GM12878 (cell line): ENCODE measurements around the gene MAPK1IP1L. TPM values are rescaled to one million over a fixed set of nuclear protein-coding genes. Genes with fewer than 3 reads are reported as not detected.

Experiments
- ATAC-seq: fragments of 200-7000 bp; cut with Tn5 transposase; 3 replicates; pipeline ENCODE4 v1.9.1; 2020; ENCODE audit warnings: mild to moderate bottlenecking, moderate library complexity
- Bru-seq: library from RNA; stranded (reverse); fragments of 400-500 nt; gene quantifications from one replicate; lab custom pipeline; 2021; lab: Mats Ljungman, UMichigan
- BruChase-seq, 2 experiments: library from RNA; stranded (reverse); fragments of 400-500 nt; gene quantifications; one replicate each; lab custom pipeline; 2021; lab: Mats Ljungman, UMichigan
- BruUV-seq: library from RNA; stranded (reverse); fragments of 400-500 nt; replicated peaks from 2 replicates; lab custom pipeline; 2021; lab: Mats Ljungman, UMichigan
- CTCF ChIA-PET: fragments of 300-600 bp; sonication (Branson Sonifier 250); formaldehyde crosslinking; extraction: SDS; loops from one replicate; lab custom pipeline; 2021; ENCODE audit warnings: inconsistent platforms; lab: Yijun Ruan, JAX
- POLR2A ChIA-PET: fragments of 350-600 bp; formaldehyde crosslinking; extraction: SDS; loops from one replicate; lab custom pipeline; 2021; ENCODE audit warnings: inconsistent platforms; lab: Charles Lee
- RAD21 ChIA-PET: fragments of 300-600 bp; sonication (Branson Sonifier 250); formaldehyde crosslinking; loops from one replicate; lab custom pipeline; 2023; ENCODE audit warnings: antibody characterized with exemption; ENCODE audit not compliant: unreplicated experiment; lab: Charles Lee
- SMC1A ChIA-PET: fragments of 300-600 bp; sonication (Branson Sonifier 250); formaldehyde crosslinking; loops from one replicate; lab custom pipeline; 2023; ENCODE audit not compliant: unreplicated experiment, uncharacterized antibody; lab: Charles Lee
- DNase-seq: peaks from one replicate; pipeline ENCODE4 v3.0.0-alpha.2; 2011; ENCODE audit warnings: low read depth, low spot score
- FAIRE-seq: peaks from 3 replicates; lab custom pipeline; 2011; peaks lifted over from hg19 to GRCh38; lab: Jason Lieb, UNC
- H2AFZ ChIP-seq: 2 replicates; pipeline ENCODE4 v1.6.0; 2011; ENCODE audit warnings: low read depth, low read length, control low read depth; ENCODE audit not compliant: control insufficient read depth
- H3K27ac ChIP-seq: 2 replicates; pipeline ENCODE4 v1.5.1; 2011; ENCODE audit warnings: control low read depth; ENCODE audit not compliant: control insufficient read depth, insufficient read depth
- H3K27me3 ChIP-seq, 2 experiments: replicated peaks in 1 of 2; 2 replicates each; pipeline versions ENCODE4 v1.6.0 to v1.6.1; 2011; ENCODE audit warnings: low read length in 1 of 2; ENCODE audit not compliant: control insufficient read depth in 2 of 2, insufficient read depth in 2 of 2
- H3K36me3 ChIP-seq, 2 experiments: 2 replicates each; pipeline ENCODE4 v1.5.1; 2011; ENCODE audit warnings: low read length in 1 of 2; ENCODE audit not compliant: control insufficient read depth in 2 of 2, insufficient read depth in 2 of 2
- H3K4me1 ChIP-seq: 2 replicates; pipeline ENCODE4 v1.6.1; 2011; ENCODE audit warnings: mild to moderate bottlenecking, low read length, moderate library complexity, mixed read lengths; ENCODE audit not compliant: control insufficient read depth, insufficient read depth
- H3K4me2 ChIP-seq: 2 replicates; pipeline ENCODE4 v1.6.0; 2011; ENCODE audit warnings: control low read depth; ENCODE audit not compliant: control insufficient read depth, insufficient read depth
- H3K4me3 ChIP-seq: fragments of 200-600 bp; sonication (generic); 2 replicates; pipeline ENCODE4 v1.5.1; 2016
- H3K79me2 ChIP-seq: 2 replicates; pipeline ENCODE4 v1.6.0; 2011; ENCODE audit warnings: low read length; ENCODE audit not compliant: control insufficient read depth, insufficient read depth
- H3K9ac ChIP-seq: 2 replicates; pipeline ENCODE4 v1.8.0; 2011; ENCODE audit warnings: low read length, control low read depth, mixed read lengths; ENCODE audit not compliant: control insufficient read depth, insufficient read depth
- H3K9me3 ChIP-seq: replicated peaks from 3 replicates; pipeline ENCODE4 v1.5.1; 2011; ENCODE audit warnings: mild to moderate bottlenecking, low read length; ENCODE audit not compliant: control insufficient read depth, insufficient read depth
- H4K20me1 ChIP-seq: 2 replicates; pipeline ENCODE4 v1.6.0; 2011; ENCODE audit not compliant: control insufficient read depth, insufficient read depth
- BRCA1 ChIP-seq: IDR thresholded peaks from 2 replicates; pipeline ENCODE4 v1.6.1; 2011; ENCODE audit warnings: low read depth, low read length, improper control_type of control experiment
- KLF5 ChIP-seq: fragments of 450-650 bp; IDR thresholded peaks from 2 replicates; pipeline ENCODE4 v1.6.1; 2014; ENCODE audit warnings: mild to moderate bottlenecking; ENCODE audit not compliant: partially characterized antibody
- RELA ChIP-seq: fragments of 450-650 bp; IDR thresholded peaks from 2 replicates; pipeline ENCODE4 v1.8.0; 2014; ENCODE audit warnings: borderline replicate concordance; ENCODE audit not compliant: partially characterized antibody
- SRF ChIP-seq, 2 experiments: IDR thresholded peaks; 2 replicates each; pipeline ENCODE4 v1.6.1; 2011; ENCODE audit warnings: low read depth in 2 of 2, low read length in 2 of 2, mild to moderate bottlenecking in 1 of 2, moderate library complexity in 1 of 2
- STAT1 ChIP-seq: fragments of 450-650 bp; conservative IDR thresholded peaks from 2 replicates; pipeline ENCODE4 v1.6.1; 2014; ENCODE audit warnings: antibody characterized with exemption, mild to moderate bottlenecking
- WGBS: methylation state at CpG from one replicate; pipeline ENCODE4 v1.1.6; 2016; ENCODE audit warnings: low lambda C conversion rate; ENCODE audit not compliant: insufficient replicate concordance, insufficient coverage; ENCODE audit errors: missing lambda C conversion rate; 5-methylcytosine and 5-hydroxymethylcytosine counted together
- in situ Hi-C: fragments of 300-500 bp; cut with MboI; formaldehyde crosslinking; loops from 9 replicates; pipeline ENCODE4 v1.14.3; 2018; ENCODE audit warnings: mixed read lengths
- intact Hi-C: fragments of 100-400 bp; cut with micrococcal nuclease; formaldehyde crosslinking; loops from one replicate; pipeline ENCODE4 v1.14.2; 2022; ENCODE audit not compliant: unreplicated experiment
- long read RNA-seq, 2 experiments: library from polyadenylated mRNA; unstranded; transcript quantifications; one replicate each; pipeline ENCODE4 v2.0.0, GENCODE V29; 2019 to 2020
- polyA minus RNA-seq, 3 experiments: library from RNA; depleted of rRNA, polyadenylated mRNA; stranded (reverse); fragments of >200 nt; gene quantifications; 2 replicates each; pipeline ENCODE4 v1.2.3, GENCODE V29; 2011
- polyA plus RNA-seq, 11 experiments: library from polyadenylated mRNA; depleted of rRNA in 4 of 11; unstranded in 6 of 11; stranded (reverse) in 5 of 11; fragments of >200 nt; fragmentation: Nextera tagmentation in 4 of 11; fragmentation: Illumina TruSeq in 1 of 11; extraction: Ambion mirVana in 4 of 11; extraction: Trizol in 1 of 11; gene quantifications; 1 replicate in 1 of 11; 2 replicates in 10 of 11; pipeline versions ENCODE4 v1.2.1 to v1.2.3, GENCODE V29; 2011 to 2016; ENCODE audit warnings: inconsistent platforms in 2 of 11, missing spikeins in 2 of 11, low read depth in 1 of 11
- total RNA-seq, 4 experiments: library from RNA; depleted of rRNA in 3 of 4; stranded (reverse); fragments of >200 nt in 3 of 4; fragmentation: Illumina TruSeq in 1 of 4; extraction: Trizol in 1 of 4; gene quantifications; 2 replicates each; pipeline versions ENCODE4 v1.2.1 to v1.2.3, GENCODE V29; 2013 to 2021
- TF ChIP-seq, protein P1 (sequence below): fragments of 450-650 bp; IDR thresholded peaks from 2 replicates; pipeline ENCODE4 v1.6.1; 2016; ENCODE audit warnings: mild to moderate bottlenecking, moderate library complexity, borderline replicate concordance
- TF ChIP-seq, protein P2 (sequence below): fragments of 450-650 bp; IDR thresholded peaks from 2 replicates; pipeline ENCODE4 v1.6.1; 2017; ENCODE audit warnings: mild to moderate bottlenecking
- TF ChIP-seq, protein P3 (sequence below): fragments of 450-650 bp; IDR thresholded peaks from 2 replicates; pipeline ENCODE4 v1.6.1; 2017; ENCODE audit warnings: borderline replicate concordance

MAPK1IP1L gene
- total RNA-seq (2013; cell fraction: nucleolus; rRNA removed): 94.4 and 113 TPM in 2 replicates
- total RNA-seq (2014; rRNA removed) (37.7 and 44.6 TPM in 2 replicates), total RNA-seq (2014; rRNA removed; fragmentation: Illumina TruSeq; extraction: Trizol) (48.9 and 50.4 TPM in 2 replicates), total RNA-seq (2021) (101 and 105 TPM in 2 replicates), polyA plus RNA-seq (2011; rRNA removed) (52.8 and 80.1 TPM in 2 replicates), polyA plus RNA-seq (2014; fragmentation: Illumina TruSeq; extraction: Trizol) (68.5 and 90.1 TPM in 2 replicates), polyA plus RNA-seq (2014; fragmentation: Nextera tagmentation; extraction: Ambion mirVana) (10 to 100 TPM; 55.7 to 66.0 TPM), polyA plus RNA-seq (2014; rRNA removed) (54.2 and 58.1 TPM in 2 replicates), polyA plus RNA-seq (2016; fragmentation: Nextera tagmentation; extraction: Ambion mirVana) (100 to 1,000 TPM; 107 to 117 TPM), polyA minus RNA-seq (2011; rRNA and poly(A)+ RNA removed) (146 and 276 TPM in 2 replicates), Bru-seq, nascent RNA (percentile 98 among the genes with signal in this experiment), BruChase-seq, experiment 1, labeled RNA remaining after a 6-hour chase (percentile 98 among the genes with signal in this experiment), BruChase-seq, experiment 2, labeled RNA remaining after a 2-hour chase (percentile 99 among the genes with signal in this experiment)
- 25.2 TPM for polyA plus RNA-seq (2011; ENCODE audit: low read depth)
- 231 and 264 TPM in 2 replicates for polyA plus RNA-seq (2011; cell fraction: cytosol; rRNA removed)
- 91.5 and 98.1 TPM in 2 replicates for polyA plus RNA-seq (2011; cell fraction: nucleus; rRNA removed)
- polyA plus RNA-seq (2012): 53.2 and 62.6 TPM in 2 replicates
- polyA minus RNA-seq (2011; cell fraction: cytosol; rRNA and poly(A)+ RNA removed): 154 and 162 TPM in 2 replicates
- polyA minus RNA-seq (2011; cell fraction: nucleus; rRNA and poly(A)+ RNA removed): 19.2 and 36.5 TPM in 2 replicates
- long read RNA-seq, experiment 1, partial matches to known transcripts: 5 of 117 reads
- long read RNA-seq, experiment 1, other reads (novel, unspliced or antisense): 110 of 117 reads
- long read RNA-seq, experiment 2, partial matches to known transcripts: 41 of 86 reads
- long read RNA-seq, experiment 2, other reads (novel, unspliced or antisense): 45 of 86 reads

DNA sequence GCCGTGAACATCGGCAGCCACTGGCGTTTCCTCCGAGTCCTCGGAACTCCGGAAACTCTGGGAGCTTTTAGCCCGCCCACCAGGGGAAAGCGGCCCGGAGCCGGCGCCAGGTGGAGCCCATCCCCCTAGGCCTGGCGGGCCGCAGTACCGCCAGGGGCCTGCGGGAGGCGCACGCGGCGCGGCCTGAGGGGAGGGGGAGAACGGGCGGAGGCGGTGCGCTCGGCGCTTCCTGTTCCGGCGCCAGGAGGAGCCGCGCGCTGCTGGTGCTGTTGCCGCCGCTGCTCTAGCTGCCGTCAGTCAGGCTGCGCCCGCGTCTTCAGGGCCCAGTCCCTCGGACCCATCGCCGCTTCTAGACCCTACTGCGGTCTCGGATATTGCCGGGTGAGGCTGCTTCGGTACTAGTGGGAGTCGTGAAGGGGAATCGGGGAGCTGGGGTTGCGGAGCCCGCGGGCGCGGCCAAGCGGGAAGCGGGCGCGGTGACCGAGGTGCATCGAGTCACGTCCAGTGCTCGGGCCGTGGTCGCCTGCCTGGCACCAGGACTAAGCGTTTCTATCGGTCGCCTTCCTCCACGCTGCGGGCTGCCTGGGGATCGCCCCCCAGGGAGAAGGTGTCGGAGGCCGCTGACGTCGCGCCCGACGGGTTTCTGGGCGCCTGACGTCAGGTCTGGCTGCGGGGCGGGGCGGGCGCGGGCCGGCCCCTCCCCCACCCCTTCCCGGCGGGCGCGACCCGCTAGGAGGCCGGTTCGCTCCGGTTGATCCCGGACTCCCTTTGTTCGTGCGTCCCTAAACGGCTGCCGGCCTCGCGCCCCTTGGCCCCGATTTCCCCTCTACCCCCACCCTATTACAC, at the start of gene MAPK1IP1L:
TSS of gene MAPK1IP1L (plus strand) at position 225 of the 846 bp plus-strand sequence. CDS start 10,037 bp downstream, outside the sequence.
- RAD21 ChIA-PET: interaction anchor here (0.7 to 3.6 kb wide), 23 partner anchors 8 to 302 kb away, joined by 3 to 49 read pairs (median 8); partner anchors contain the start of genes DLGAP5, SOCS4 and WDHD1
- no TSS peak for BruUV-seq
- peak; percentile 66 for FAIRE-seq
- TF ChIP-seq STAT1 (no peak; the same call in 1 of the 2 replicates), RELA (peak; percentile 39), BRCA1 (0 out of 2 replicates have a peak, but pooled peaks have one; percentile 12), KLF5 (peak; percentile 59), SRF (IDR thresholded peaks at IDR 0.05; ENCODE audit: low read depth in 2 of 2, low read length in 2 of 2) (0 out of 4 replicates have a peak, but pooled peaks of 1 of the 2 experiments have one; percentile 58)
- TF ChIP-seq, protein P1, sequence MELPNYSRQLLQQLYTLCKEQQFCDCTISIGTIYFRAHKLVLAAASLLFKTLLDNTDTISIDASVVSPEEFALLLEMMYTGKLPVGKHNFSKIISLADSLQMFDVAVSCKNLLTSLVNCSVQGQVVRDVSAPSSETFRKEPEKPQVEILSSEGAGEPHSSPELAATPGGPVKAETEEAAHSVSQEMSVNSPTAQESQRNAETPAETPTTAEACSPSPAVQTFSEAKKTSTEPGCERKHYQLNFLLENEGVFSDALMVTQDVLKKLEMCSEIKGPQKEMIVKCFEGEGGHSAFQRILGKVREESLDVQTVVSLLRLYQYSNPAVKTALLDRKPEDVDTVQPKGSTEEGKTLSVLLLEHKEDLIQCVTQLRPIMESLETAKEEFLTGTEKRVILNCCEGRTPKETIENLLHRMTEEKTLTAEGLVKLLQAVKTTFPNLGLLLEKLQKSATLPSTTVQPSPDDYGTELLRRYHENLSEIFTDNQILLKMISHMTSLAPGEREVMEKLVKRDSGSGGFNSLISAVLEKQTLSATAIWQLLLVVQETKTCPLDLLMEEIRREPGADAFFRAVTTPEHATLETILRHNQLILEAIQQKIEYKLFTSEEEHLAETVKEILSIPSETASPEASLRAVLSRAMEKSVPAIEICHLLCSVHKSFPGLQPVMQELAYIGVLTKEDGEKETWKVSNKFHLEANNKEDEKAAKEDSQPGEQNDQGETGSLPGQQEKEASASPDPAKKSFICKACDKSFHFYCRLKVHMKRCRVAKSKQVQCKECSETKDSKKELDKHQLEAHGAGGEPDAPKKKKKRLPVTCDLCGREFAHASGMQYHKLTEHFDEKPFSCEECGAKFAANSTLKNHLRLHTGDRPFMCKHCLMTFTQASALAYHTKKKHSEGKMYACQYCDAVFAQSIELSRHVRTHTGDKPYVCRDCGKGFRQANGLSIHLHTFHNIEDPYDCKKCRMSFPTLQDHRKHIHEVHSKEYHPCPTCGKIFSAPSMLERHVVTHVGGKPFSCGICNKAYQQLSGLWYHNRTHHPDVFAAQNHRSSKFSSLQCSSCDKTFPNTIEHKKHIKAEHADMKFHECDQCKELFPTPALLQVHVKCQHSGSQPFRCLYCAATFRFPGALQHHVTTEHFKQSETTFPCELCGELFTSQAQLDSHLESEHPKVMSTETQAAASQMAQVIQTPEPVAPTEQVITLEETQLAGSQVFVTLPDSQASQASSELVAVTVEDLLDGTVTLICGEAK: peak; percentile 42; the same call in 1 of the 2 replicates
- TF ChIP-seq, protein P2, sequence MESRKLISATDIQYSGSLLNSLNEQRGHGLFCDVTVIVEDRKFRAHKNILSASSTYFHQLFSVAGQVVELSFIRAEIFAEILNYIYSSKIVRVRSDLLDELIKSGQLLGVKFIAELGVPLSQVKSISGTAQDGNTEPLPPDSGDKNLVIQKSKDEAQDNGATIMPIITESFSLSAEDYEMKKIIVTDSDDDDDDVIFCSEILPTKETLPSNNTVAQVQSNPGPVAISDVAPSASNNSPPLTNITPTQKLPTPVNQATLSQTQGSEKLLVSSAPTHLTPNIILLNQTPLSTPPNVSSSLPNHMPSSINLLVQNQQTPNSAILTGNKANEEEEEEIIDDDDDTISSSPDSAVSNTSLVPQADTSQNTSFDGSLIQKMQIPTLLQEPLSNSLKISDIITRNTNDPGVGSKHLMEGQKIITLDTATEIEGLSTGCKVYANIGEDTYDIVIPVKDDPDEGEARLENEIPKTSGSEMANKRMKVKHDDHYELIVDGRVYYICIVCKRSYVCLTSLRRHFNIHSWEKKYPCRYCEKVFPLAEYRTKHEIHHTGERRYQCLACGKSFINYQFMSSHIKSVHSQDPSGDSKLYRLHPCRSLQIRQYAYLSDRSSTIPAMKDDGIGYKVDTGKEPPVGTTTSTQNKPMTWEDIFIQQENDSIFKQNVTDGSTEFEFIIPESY: no peak
- TF ChIP-seq, protein P3, sequence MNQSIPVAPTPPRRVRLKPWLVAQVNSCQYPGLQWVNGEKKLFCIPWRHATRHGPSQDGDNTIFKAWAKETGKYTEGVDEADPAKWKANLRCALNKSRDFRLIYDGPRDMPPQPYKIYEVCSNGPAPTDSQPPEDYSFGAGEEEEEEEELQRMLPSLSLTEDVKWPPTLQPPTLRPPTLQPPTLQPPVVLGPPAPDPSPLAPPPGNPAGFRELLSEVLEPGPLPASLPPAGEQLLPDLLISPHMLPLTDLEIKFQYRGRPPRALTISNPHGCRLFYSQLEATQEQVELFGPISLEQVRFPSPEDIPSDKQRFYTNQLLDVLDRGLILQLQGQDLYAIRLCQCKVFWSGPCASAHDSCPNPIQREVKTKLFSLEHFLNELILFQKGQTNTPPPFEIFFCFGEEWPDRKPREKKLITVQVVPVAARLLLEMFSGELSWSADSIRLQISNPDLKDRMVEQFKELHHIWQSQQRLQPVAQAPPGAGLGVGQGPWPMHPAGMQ: no peak

More for the DNA sequence above, at the start of gene MAPK1IP1L:
- peak within 1 kb of the TSS; percentile 99 for H3K27ac ChIP-seq
- ATAC-seq: peak; percentile 93
- peaks cover 51% of the 10 kb centered on the region for H3K79me2 ChIP-seq
- H4K20me1 ChIP-seq: no peaks in the 10 kb centered on the region
- peak; percentile 63 for DNase-seq
- H2AFZ ChIP-seq: peak within 1 kb of the TSS; percentile 90
- peak within 1 kb of the TSS; percentile 99 for H3K9ac ChIP-seq
- intact Hi-C loops (loop anchor here (2.0 kb wide), 2 partner anchors 17 to 51 kb away; no protein-coding TSS in a partner anchor), in situ Hi-C loops (no loop called here)
- H3K4me3 ChIP-seq: peak within 1 kb of the TSS; percentile 82
- 2% methylated on average over 86 of the region's 98 CpGs for WGBS
- no peaks in the 10 kb centered on the region; the same call in 1 of the 2 replicates for H3K4me1 ChIP-seq
- CTCF ChIA-PET: interaction anchor here (0.6 to 3.4 kb wide), 42 partner anchors 8 to 303 kb away, joined by 3 to 44 read pairs (median 6); partner anchors contain the start of genes FBXO34, SOCS4 and WDHD1
- SMC1A ChIA-PET: interaction anchor here (0.8 to 5.8 kb wide), 24 partner anchors 10 to 149 kb away, joined by 3 to 98 read pairs (median 6); partner anchors contain the start of genes GCH1 and WDHD1
- no peaks in the 10 kb centered on the region for H3K27me3 ChIP-seq
- H3K36me3 ChIP-seq: peaks cover 0 to 5% of the 10 kb centered on the region in 2 experiments; a peak in 2 of 4 replicates
- no peaks in the 10 kb centered on the region; the same call in 2 of the 3 replicates for H3K9me3 ChIP-seq
- POLR2A ChIA-PET: interaction anchor here (0.8 to 3.1 kb wide), 17 partner anchors 8 to 140 kb away, joined by 3 to 48 read pairs (median 4); partner anchors contain the start of genes DLGAP5, SOCS4 and WDHD1
- H3K4me2 ChIP-seq: peak within 1 kb of the TSS; percentile 80
